Measurements from ENCODE around the gene SHH. TPM values are rescaled to one million over a fixed set of nuclear protein-coding genes. Genes with fewer than 3 reads are reported as not detected.

SHH gene
- total RNA-seq, 1 experiment from 2014 or later = 22.9 TPM

DNA sequence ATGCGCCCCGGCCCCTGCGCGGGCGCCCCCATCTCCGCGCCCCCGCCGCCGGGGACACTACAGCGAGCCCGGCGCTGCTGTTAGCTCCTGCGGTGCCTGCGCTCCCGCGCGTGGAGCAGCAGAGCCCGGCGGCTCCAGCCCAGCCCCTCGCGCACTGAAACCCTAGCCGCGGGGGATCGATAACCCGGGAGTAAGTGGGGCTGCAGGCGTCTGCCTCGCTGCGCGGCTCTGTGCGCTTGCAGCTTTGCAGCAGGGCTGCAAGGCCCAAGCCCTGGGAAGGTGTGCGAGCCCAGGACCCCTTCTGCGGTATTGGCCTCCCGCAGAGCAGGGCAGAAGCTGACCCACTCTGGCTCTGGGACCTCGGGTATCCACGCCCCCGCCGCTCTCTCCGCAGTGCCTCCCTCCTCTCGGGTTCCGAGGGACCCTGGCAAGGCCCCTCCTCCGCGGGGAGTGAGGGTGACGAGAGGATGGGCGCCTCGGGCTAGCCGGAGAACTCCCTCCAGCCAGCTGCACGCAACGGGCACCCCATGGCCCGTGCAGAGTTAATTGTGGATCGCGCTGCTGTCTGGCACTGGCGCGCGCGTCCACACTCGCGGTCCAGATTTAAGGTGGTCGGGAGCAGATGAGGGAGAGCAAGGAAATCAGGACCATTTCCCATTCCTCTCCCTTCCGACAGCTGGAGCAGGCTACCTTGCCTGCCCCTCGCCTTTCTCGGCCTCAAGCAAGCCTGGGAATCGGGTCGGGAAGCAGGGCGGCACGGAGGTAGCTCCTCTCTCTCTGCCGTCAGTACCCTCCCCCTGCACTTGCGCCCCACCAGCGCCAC is 2.1 kb downstream of the SHH start:
- H3K4me1 ChIP-seq (ENCODE audit: control insufficient read depth, insufficient read depth, low read length) = peaks cover 35% of the 10 kb centered on the region
- POLR2A ChIA-PET = no interaction called here
- intact Hi-C loops (cut with micrococcal nuclease; ENCODE audit: unreplicated experiment) (loop anchor here (5.0 to 10.0 kb wide), 2 partner anchors 325 to 662 kb away; no protein-coding TSS in a partner anchor), in situ Hi-C loops (cut with HindIII; ENCODE audit: low pct_unique_long_range_greater_than_20kb, low sequenced_read_pairs) (no loop called here)
- peak overlapping the region; percentile 56 to 93 for H3K4me3 ChIP-seq (ENCODE audit: low read depth in 2 of 2, low read length in 2 of 2)
- peak overlapping the region; percentile 63 for H3K27ac ChIP-seq (ENCODE audit: low read length)
- CTCF ChIA-PET = interaction anchor here (0.6 kb wide), 1 partner anchor 663 kb away, joined by 3 read pairs; no protein-coding TSS in a partner anchor
- ATAC-seq (no peak), DNase-seq (ENCODE audit: low read depth, low spot score) (no peak)
- H3K9me3 ChIP-seq (ENCODE audit: control insufficient read depth, insufficient read depth, low read depth, low read length) = no peaks in the 10 kb centered on the region
- no peak for TF ChIP-seq REST (IDR thresholded peaks at IDR 0.05; ENCODE audit: insufficient read depth in 1 of 2, low read depth in 2 of 2, low read length in 1 of 2)
- no peaks in the 10 kb centered on the region for H3K36me3 ChIP-seq (ENCODE audit: control insufficient read depth, insufficient read depth, low read length)
- peaks cover 2% of the 10 kb centered on the region; the same call in 1 of the 2 replicates for H3K27me3 ChIP-seq (ENCODE audit: control insufficient read depth, insufficient read depth, low read length)
- BruUV-seq (replicated peaks) = no TSS peak

DNA sequence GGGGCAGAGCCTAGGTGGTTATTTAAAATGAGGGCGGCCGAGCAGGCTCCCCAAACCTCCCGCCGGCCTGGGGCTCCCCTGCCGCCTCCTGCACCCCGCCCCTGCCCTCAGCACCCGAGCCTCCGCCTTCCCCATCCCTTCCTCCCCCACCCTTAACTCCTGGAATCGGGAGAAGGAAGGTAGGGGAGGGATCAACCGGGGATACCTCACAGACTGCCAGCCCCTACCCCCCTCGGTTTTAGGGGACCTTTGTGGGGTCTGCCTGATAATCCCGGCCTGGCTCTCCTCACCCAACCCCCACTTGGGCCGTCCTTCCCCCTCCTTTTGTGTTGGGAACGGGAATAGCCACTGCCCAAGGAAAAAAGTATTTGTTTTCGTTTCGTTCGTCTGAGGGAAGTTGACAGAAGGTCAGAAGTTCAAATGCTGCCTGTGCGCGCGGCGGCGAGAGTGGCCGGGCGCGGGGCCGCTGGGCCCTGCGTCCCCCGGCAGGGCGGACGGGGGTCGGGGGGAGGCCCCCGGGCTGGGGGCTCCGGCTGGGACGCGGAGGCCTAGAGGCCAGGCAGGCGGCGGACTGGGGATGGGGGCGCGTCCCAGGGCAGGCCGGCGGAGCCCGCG is 2.8 kb downstream of the SHH start:
- H3K27ac ChIP-seq (ENCODE audit: low read length) = peak overlapping the region; percentile 71

More for the DNA sequence above, 2.8 kb downstream of the SHH start:
- ATAC-seq (no peak), DNase-seq (ENCODE audit: low read depth, low spot score) (no peak)
- Histone ChIP-seq H3K4me1 (ENCODE audit: control insufficient read depth, insufficient read depth, low read length) (peaks cover 35% of the 10 kb centered on the region), H3K4me3 (ENCODE audit: low read depth in 2 of 2, low read length in 2 of 2) (peak overlapping the region; percentile 56 to 93), H3K27me3 (ENCODE audit: control insufficient read depth, insufficient read depth, low read length) (peaks cover 2% of the 10 kb centered on the region; the same call in 1 of the 2 replicates), H3K36me3 (ENCODE audit: control insufficient read depth, insufficient read depth, low read length) (no peaks in the 10 kb centered on the region), H3K9me3 (ENCODE audit: control insufficient read depth, insufficient read depth, low read depth, low read length) (no peaks in the 10 kb centered on the region)
- no TSS peak for BruUV-seq (replicated peaks)
- CTCF ChIA-PET = no interaction called here
- intact Hi-C loops (cut with micrococcal nuclease; ENCODE audit: unreplicated experiment) (no loop called here), in situ Hi-C loops (cut with HindIII; ENCODE audit: low pct_unique_long_range_greater_than_20kb, low sequenced_read_pairs) (no loop called here)
- POLR2A ChIA-PET = no interaction called here
- TF ChIP-seq, protein P1, sequence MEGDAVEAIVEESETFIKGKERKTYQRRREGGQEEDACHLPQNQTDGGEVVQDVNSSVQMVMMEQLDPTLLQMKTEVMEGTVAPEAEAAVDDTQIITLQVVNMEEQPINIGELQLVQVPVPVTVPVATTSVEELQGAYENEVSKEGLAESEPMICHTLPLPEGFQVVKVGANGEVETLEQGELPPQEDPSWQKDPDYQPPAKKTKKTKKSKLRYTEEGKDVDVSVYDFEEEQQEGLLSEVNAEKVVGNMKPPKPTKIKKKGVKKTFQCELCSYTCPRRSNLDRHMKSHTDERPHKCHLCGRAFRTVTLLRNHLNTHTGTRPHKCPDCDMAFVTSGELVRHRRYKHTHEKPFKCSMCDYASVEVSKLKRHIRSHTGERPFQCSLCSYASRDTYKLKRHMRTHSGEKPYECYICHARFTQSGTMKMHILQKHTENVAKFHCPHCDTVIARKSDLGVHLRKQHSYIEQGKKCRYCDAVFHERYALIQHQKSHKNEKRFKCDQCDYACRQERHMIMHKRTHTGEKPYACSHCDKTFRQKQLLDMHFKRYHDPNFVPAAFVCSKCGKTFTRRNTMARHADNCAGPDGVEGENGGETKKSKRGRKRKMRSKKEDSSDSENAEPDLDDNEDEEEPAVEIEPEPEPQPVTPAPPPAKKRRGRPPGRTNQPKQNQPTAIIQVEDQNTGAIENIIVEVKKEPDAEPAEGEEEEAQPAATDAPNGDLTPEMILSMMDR (IDR thresholded peaks at IDR 0.05) = no peak
- no peak for TF ChIP-seq POLR2AphosphoS5 (IDR thresholded peaks at IDR 0.05; ENCODE audit: low read depth, low read length)
- TF ChIP-seq SIN3A (IDR thresholded peaks at IDR 0.05; ENCODE audit: borderline replicate concordance, insufficient read depth, low read depth, low read length) = no peak
- TF ChIP-seq TCF7L2 (IDR thresholded peaks at IDR 0.05; ENCODE audit: low read depth, low read length) = no peak
- no peak for TF ChIP-seq REST (IDR thresholded peaks at IDR 0.05; ENCODE audit: insufficient read depth in 1 of 2, low read depth in 2 of 2, low read length in 1 of 2)

Measured in Panc1 (cell line).